ENCODE results near the gene NFKBIE.
"Not testable (repeated sequence)": the region's sequence is repeated elsewhere in the genome, so short reads cannot be mapped to it uniquely, and the experiment has no call there.

Gene NFKBIE

GRCh38 chr6:44238687-44239350 is 26.5 kb downstream of the NFKBIE start:
- DNase-seq: no peak

DNA sequence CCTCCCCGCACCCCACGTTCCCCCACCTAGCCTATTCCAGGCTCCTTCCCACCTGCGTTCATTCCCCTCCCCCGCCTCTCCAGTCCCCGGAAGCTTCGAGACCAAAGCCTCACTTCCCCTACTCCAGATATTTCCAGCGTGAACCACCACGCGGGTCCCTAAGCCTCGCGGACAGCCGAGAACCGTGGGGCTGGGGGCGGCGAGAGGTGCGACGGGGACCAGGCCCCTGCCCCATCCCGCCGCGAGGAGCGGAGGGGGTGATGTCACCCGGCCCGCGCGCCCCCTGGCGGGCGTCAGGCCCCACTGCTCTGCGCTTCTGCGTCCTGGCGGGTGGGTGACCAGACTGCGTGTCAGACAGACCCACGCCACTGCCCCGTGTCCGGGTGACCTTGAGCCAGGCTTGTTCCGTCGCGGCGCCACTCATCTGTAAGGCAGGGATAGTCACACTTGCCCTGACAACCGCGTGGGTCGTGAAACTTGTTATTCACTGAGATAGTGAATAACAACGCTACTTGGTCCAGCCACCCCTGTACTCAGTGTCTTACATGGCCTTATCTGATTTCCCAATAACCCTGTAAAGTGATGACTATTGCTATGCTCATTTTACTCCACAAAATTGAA is 27.4 kb downstream of the NFKBIE start:
- peak; percentile 63 to 84 (median 71) for DNase-seq

- DNase-seq: peak in 4 of 5 experiments; percentile 45 to 84 (median 52)
Observed at GRCh38 chr6:44237021-44237812, 28.1 kb downstream of the NFKBIE start.

DNA sequence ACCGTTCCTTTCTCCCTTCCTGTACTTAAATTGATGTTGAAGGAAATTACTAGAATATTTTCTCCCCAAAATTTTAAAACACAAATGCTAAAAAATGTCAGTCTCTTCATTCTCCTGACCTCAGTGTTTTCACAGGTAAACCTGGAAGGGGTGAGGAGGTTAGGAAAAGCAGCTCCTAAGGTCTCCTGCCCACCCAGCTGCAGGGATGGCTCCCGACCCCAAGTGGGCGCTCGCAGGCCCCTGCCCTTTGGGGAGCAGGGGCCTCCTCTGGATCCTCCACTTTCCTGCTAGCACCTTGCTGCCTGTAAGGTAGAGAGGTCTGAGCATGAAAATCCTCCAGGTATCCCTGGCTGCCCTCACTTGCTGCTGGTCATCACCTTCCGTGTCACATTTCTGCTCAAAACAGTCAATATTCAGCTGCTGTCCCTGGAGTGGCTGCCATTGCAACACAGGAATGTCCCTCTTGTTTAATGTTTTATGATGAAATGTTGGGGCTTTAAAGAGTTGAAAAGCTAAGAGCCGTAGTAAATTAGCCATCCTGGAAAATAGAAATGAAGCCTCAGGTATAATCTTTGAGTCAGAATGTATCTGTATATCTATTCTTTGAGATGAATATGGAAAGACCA is 29.3 kb downstream of the NFKBIE start:
- DNase-seq: no peak

- no peak for DNase-seq
Observed at GRCh38 chr6:44235269-44235668, 30.1 kb downstream of the NFKBIE start.

DNA sequence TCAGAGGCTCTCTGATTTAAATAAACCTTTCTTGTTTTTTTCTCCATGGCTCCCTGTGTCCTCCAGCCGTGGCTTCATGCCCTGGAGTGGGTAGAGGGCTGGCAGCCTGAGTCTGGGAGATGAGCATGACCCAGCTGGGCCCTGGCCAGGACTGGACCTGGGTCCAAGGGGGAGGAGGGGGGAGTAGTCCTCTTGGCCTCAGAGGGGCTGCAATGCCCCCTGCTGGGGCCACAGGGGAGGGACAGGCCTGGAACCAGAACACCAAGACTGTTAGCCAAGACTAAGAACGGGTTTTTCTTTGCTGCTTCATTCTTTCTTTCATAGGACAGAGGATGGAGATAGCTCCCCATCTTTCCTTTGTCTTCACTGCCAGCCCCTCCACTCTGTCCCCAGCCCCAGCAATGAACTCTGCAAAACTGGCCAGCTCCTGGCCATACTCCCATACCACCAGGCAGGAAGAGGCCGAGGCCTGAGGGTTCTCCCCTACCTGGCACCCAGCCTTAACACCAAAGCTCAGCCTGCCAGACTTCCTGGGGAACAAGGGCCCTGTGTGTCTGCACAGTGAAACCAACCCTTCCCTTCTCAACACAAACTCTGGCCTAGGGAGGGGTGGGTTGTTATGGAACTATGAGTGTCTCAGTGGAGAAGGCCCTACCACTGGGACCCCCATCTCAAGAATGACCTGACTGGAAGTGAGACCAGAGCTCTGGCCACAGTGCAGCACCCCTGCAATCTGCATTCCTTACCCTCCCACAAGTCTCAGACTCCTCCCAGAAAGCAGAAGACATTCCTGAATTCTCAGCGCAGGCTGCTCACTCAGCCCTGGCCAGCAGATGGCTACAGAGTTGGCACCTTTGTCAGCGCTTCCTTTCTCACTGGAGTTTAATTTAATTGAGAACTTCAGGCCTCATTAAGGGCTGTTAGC is 31.0 kb downstream of the NFKBIE start:
- DNase-seq: no peak

- no peak for DNase-seq
Observed at GRCh38 chr6:44233567-44234100, 31.7 kb downstream of the NFKBIE start.

GRCh38 chr6:44232676-44233566 is 32.4 kb downstream of the NFKBIE start:
- no peak for DNase-seq

DNA sequence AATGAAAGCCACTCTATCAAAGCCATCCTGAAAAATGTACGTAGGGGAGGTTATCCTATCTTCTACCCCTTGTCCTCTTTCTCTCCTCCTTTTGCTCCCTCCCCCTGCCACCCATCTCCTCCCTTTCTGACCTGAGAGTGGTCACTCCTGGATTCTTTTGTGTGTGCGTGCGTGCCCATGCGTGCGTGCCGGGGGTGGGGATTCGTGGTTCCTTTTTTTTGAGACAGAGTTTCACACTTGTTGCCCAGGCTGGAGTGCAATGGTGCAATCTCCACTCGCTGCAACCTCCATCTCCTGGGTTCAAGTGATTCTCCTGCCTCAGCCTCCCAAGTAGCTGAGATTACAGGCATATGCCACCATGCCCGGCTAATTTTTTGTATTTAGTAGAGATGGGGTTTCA is 33.9 kb downstream of the NFKBIE start:
- not testable (repeated sequence) for DNase-seq

DNA sequence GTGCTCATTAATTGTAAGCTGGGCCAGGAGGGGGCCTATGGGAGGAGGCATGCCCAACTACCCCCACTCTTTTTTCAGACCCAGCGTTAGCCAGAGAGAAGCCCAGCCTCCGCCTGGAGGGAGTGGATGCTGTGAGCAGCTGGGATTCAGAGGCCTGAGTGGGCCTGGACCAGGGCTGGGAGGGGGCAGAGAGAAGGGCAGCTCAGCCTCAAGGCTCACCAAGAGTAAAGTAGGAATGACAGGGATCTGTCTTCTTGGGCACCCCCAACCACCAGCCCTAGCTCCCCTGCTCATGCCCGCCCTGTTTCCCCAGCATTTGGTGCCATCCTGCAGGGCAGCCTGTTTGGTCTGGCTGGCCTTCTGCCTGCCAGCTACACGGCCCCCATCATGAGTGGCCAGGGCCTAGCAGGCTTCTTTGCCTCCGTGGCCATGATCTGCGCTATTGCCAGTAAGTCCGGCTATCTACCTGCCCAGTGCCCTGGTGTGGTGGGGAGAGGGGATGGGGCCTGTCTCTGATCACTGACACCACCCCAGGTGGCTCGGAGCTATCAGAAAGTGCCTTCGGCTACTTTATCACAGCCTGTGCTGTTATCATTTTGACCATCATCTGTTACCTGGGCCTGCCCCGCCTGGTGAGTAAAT is 35.2 kb downstream of the NFKBIE start:
- DNase-seq: no peak

DNA sequence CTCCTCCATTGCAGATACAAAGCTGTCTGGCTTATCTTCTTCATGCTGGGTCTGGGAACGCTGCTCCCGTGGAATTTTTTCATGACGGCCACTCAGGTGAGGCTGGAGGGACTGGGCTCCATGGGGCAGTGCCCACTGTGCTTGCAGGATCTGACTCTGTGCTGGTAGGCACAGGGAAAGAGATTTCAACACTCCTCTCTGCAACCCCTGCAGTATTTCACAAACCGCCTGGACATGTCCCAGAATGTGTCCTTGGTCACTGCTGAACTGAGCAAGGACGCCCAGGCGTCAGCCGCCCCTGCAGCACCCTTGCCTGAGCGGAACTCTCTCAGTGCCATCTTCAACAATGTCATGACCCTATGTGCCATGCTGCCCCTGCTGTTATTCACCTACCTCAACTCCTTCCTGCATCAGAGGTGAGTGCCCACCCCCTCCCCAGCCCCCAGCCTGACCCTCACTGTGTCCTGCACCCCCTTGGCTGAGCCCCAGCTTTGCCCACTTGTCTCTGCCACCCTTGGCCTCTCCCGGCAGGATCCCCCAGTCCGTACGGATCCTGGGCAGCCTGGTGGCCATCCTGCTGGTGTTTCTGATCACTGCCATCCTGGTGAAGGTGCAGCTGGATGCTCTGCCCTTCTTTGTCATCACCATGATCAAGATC is 35.8 kb downstream of the NFKBIE start:
- DNase-seq: no peak

GRCh38 chr6:44228836-44229235 is 36.5 kb downstream of the NFKBIE start:
- no peak for DNase-seq

DNA sequence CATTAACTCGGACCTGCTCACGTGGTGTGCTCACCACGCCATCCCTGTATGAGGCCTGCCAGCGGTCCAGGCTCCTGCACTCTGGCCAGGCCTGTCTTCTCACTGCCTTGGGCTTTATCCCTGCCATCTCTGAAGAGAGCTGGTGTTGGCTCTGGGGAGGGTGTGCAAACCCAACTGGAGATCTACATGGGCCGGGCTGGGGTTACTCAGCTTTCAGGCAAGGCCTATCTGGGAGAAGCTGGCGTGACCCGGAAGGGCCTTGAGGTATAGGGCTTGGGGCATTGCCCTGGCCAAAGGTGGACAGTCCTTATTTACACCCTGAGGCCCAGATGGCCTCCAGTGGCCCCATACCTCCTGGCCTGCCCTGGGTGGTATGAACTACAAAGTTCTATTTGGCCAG is 36.9 kb downstream of the NFKBIE start:
- no peak for DNase-seq

- no peak for DNase-seq
Observed at GRCh38 chr6:44228031-44228430, 37.3 kb downstream of the NFKBIE start.

- no peak for DNase-seq
Observed at GRCh38 chr6:44227148-44227793, 38.1 kb downstream of the NFKBIE start.

DNA sequence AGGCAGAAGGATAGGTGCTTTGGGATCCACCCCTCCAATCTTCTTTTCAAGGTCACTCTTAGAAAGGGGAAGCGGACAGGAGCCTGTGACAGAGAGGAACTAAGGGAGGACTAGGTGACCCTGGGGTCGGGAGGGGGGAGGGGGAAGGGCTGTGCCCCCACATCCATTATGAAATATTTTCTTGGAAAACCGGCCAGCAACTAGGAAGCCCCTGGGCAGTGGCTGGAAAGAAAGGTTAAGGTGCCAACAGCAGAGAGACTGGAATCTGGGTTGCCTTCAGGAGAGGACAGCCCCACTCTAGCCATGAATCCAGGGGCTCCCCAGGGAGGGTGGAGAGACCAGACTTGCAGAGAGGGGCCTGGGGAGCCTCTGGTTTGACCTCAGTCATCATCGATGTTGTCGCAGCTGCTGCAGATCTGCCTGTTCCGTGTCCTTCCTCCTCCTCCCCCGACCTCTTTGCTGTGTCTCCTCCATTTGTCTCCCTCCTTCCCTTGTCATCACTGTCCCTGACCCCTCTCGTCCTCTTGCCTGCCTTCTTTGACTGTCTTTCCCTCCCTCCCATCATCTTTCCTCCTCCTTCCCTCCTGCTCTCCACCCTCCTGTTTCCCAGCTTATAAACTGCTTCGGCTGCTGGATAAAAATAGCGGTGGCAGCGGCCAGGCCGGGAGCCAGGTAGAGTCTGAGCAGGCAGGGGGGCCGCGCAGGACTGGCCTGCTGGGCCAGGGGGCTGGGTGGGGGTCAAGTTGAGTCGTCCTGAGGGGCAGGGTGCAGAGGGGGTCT is 38.8 kb downstream of the NFKBIE start:
- no peak for DNase-seq

- DNase-seq: no peak
Observed at GRCh38 chr6:44225579-44226325, 39.6 kb downstream of the NFKBIE start.

- no peak for DNase-seq
Observed at GRCh38 chr6:44224965-44225305, 40.4 kb downstream of the NFKBIE start.
